Natural killer cell (primary cell): ENCODE results near the gene COG2. TPM values are rescaled to one million over a fixed set of nuclear protein-coding genes. Genes with fewer than 3 reads are reported as not detected.
"Not testable (repeated sequence)": the region's sequence is repeated elsewhere in the genome, so short reads cannot be mapped to it uniquely, and the experiment has no call there.

Experiments used
- ATAC-seq, 3 donors: fragments of 150-1000 bp in 2 of 3; fragments of 200-7000 bp in 1 of 3; cut with Tn5 transposase; 1 replicate in 1 of 3; 2 replicates in 2 of 3; pipeline ENCODE4 v1.10.0; 2021; ENCODE audit warnings: mild to moderate bottlenecking in 2 of 3, moderate library complexity in 2 of 3
- DNase-seq, 2 donors: peaks; one replicate each; pipeline versions ENCODE4 v3.0.0 to v3.0.0-alpha.2; 2013 to 2021; ENCODE audit warnings: mixed read lengths in 1 of 2
- H3K27ac ChIP-seq: one replicate; pipeline ENCODE4 v1.5.1; 2013; ENCODE audit warnings: mild to moderate bottlenecking, low read length
- H3K27me3 ChIP-seq: one replicate; pipeline ENCODE4 v1.6.1; 2013; ENCODE audit warnings: low read length; ENCODE audit not compliant: control insufficient read depth, insufficient read depth
- H3K36me3 ChIP-seq: one replicate; pipeline ENCODE4 v1.6.1; 2013; ENCODE audit warnings: low read length; ENCODE audit not compliant: control insufficient read depth, insufficient read depth
- H3K4me1 ChIP-seq: one replicate; pipeline ENCODE4 v1.6.1; 2013; ENCODE audit warnings: low read length; ENCODE audit not compliant: control insufficient read depth, insufficient read depth
- H3K4me3 ChIP-seq: one replicate; pipeline ENCODE4 v1.5.1; 2013; ENCODE audit warnings: low read length
- H3K9me3 ChIP-seq: one replicate; pipeline ENCODE4 v1.6.1; 2013; ENCODE audit warnings: low read length; ENCODE audit not compliant: control insufficient read depth, insufficient read depth
- H3K27ac Mint-ChIP-seq, 2 donors: one replicate each; pipeline ENCODE4 v1.8.0; 2022; ENCODE audit warnings: mild to moderate bottlenecking in 2 of 2, mixed read lengths in 2 of 2, moderate library complexity in 1 of 2
- H3K27me3 Mint-ChIP-seq, 2 donors: one replicate each; pipeline ENCODE4 v1.8.0; 2022; ENCODE audit warnings: low read depth in 2 of 2, mixed read lengths in 2 of 2
- H3K36me3 Mint-ChIP-seq: one replicate; pipeline ENCODE4 v1.8.0; 2022; ENCODE audit warnings: mixed read lengths
- H3K4me1 Mint-ChIP-seq, 2 donors: one replicate each; pipeline ENCODE4 v1.8.0; 2022; ENCODE audit warnings: mixed read lengths in 2 of 2
- H3K4me3 Mint-ChIP-seq: one replicate; pipeline ENCODE4 v1.8.0; 2022; ENCODE audit warnings: mild to moderate bottlenecking, moderate library complexity, mixed read lengths
- H3K9me3 Mint-ChIP-seq, 2 donors: one replicate each; pipeline ENCODE4 v1.8.0; 2022; ENCODE audit warnings: mixed read lengths in 2 of 2
- WGBS: methylation state at CpG from one replicate; pipeline ENCODE4 v1.1.7; 2013; ENCODE audit warnings: missing lambda C conversion rate; ENCODE audit not compliant: insufficient coverage; 5-methylcytosine and 5-hydroxymethylcytosine counted together
- intact Hi-C: fragments of 100-400 bp; cut with micrococcal nuclease; formaldehyde crosslinking; loops from one replicate; pipeline ENCODE4 v1.14.2; 2022
- total RNA-seq, 4 donors: library from RNA; stranded (reverse); fragments of 120-200 nt in 1 of 4; gene quantifications; one replicate each; pipeline versions ENCODE4 v1.2.3 to v1.2.4, GENCODE V29; 2013 to 2022
- TF ChIP-seq, protein P1 (sequence below): fragments of 200-600 bp; IDR thresholded peaks from one replicate; pipeline ENCODE4 v1.8.0; 2022; ENCODE audit warnings: antibody characterized with exemption

The COG2 gene
- total RNA-seq, 3 donors from 2014 or later (not counting 1 experiment from before 2014, with no cell fraction given), result 15.8 to 24.1 (median 17.5) TPM

DNA sequence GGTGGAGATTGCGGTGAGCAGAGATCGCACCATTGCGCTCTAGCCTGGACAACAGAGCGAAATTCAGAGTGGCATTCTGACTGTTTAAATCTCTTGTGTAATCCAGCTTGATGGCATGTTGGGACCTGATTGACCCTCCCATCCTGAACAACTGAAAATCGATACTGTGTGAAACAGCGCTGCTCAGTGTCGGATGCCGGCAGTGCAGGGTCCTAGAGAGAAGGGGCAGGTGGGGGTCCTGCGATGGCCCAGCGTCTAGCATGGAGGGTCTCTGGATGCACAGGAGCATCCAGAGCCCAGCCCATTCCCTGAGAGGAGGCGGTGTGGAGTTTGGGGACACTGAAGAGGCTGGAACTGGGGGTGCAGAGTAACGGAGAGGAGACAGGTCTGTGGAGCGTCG, 55.8 kb downstream of the COG2 start:
- TF ChIP-seq, protein P1, sequence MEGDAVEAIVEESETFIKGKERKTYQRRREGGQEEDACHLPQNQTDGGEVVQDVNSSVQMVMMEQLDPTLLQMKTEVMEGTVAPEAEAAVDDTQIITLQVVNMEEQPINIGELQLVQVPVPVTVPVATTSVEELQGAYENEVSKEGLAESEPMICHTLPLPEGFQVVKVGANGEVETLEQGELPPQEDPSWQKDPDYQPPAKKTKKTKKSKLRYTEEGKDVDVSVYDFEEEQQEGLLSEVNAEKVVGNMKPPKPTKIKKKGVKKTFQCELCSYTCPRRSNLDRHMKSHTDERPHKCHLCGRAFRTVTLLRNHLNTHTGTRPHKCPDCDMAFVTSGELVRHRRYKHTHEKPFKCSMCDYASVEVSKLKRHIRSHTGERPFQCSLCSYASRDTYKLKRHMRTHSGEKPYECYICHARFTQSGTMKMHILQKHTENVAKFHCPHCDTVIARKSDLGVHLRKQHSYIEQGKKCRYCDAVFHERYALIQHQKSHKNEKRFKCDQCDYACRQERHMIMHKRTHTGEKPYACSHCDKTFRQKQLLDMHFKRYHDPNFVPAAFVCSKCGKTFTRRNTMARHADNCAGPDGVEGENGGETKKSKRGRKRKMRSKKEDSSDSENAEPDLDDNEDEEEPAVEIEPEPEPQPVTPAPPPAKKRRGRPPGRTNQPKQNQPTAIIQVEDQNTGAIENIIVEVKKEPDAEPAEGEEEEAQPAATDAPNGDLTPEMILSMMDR, result no peak
- no peak overlapping the region for H3K27ac Mint-ChIP-seq
- no peaks in the 10 kb centered on the region for H3K9me3 Mint-ChIP-seq
- Histone ChIP-seq H3K36me3 (peaks cover 10% of the 10 kb centered on the region), H3K27me3 (no peaks in the 10 kb centered on the region), H3K27ac (no peak overlapping the region), H3K4me1 (peaks cover 12% of the 10 kb centered on the region), H3K4me3 (no peak overlapping the region), H3K9me3 (no peaks in the 10 kb centered on the region)
- no peaks in the 10 kb centered on the region for H3K27me3 Mint-ChIP-seq
- no peaks in the 10 kb centered on the region for H3K36me3 Mint-ChIP-seq
- WGBS, result 91% methylated on average over 14 of the region's 14 CpGs
- H3K4me3 Mint-ChIP-seq, result no peak overlapping the region
- peaks cover 0 to 9% of the 10 kb centered on the region in 2 donors for H3K4me1 Mint-ChIP-seq
- ATAC-seq, result no peak
- no peak for DNase-seq
- intact Hi-C loops, result no loop called here

DNA sequence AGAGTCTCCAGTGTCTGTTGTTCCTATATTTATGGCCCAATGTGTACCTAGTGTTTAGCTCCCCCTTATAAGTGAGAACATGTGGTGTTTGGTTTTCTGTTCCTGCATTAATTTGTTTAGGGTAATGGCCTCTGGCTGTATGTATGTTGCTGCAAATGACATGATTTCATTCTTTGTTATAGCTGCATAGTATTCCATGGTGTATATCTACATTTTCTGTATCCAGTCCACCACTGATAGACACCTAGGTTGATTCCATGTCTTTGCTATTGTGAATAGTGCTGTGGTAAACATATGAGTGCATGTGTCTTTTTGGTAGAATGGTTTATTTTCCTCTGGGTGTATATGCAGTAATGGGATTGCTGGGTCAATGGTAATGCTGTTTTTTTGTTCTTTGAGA, 56.7 kb downstream of the COG2 start:
- peaks cover 21% of the 10 kb centered on the region for H3K4me1 ChIP-seq
- H3K27me3 Mint-ChIP-seq, H3K27ac ChIP-seq, H3K9me3 Mint-ChIP-seq, H3K27ac Mint-ChIP-seq, H3K4me3 ChIP-seq, H3K27me3 ChIP-seq, H3K36me3 ChIP-seq, intact Hi-C loops, ATAC-seq, H3K4me1 Mint-ChIP-seq, H3K9me3 ChIP-seq, H3K36me3 Mint-ChIP-seq, H3K4me3 Mint-ChIP-seq, DNase-seq: not testable (repeated sequence)

DNA sequence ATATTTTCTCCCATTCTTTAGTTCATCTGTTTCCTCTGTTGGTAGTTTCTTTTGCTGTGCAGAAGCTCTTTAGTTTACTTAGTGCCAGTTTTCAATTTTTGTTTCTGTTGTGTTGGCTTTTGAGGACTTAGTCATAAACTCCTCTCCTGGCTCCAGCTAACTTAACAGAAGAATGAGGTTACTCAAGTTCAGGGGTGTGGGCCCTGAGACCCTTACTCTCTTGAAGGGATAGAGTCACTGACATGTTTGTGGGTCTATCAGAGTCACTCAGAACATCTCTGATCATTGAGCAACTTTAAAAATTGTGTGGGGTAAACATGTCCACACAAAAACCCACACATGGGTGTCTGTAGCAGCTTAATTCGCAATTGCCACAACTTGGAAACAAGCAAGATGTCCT, 57.4 kb downstream of the COG2 start:
- H3K9me3 ChIP-seq, result no peaks in the 10 kb centered on the region
- peaks cover 22% of the 10 kb centered on the region for H3K4me1 ChIP-seq
- ATAC-seq (no peak), DNase-seq (no peak)
- Mint-ChIP-seq H3K4me3 (no peak overlapping the region), H3K27me3 (no peaks in the 10 kb centered on the region), H3K4me1 (peaks cover 0 to under 1% of the 10 kb centered on the region in 2 donors), H3K36me3 (no peaks in the 10 kb centered on the region), H3K27ac (no peak overlapping the region), H3K9me3 (no peaks in the 10 kb centered on the region)
- WGBS, result 86% methylated on average over 1 of the region's 1 CpG
- TF ChIP-seq, protein P1, result no peak
- no peaks in the 10 kb centered on the region for H3K27me3 ChIP-seq
- H3K4me3 ChIP-seq, result no peak overlapping the region
- no peak overlapping the region for H3K27ac ChIP-seq
- no peaks in the 10 kb centered on the region for H3K36me3 ChIP-seq
- intact Hi-C loops, result no loop called here

DNA sequence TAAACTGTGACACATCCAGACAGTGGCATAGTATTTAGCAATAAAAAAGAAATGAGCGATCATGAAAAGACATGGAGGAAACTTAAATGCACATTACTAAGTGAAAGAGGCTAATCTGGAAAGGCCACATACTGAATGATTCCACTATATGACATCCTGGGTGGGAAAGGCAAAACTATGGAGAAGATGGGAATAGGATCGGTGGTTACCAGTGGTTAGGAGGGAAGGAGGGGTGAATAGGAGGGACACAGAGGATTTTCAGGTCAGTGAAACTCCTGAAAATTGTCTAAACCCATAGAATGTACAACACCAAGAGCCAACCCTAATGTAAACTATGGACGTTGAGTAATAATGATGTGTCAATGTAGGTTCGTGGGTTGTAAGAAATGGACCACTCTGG, 57.9 kb downstream of the COG2 start:
- H3K27ac Mint-ChIP-seq, result no peak overlapping the region
- no peak overlapping the region for H3K4me3 ChIP-seq
- DNase-seq (no peak), ATAC-seq (no peak)
- no peaks in the 10 kb centered on the region for H3K27me3 ChIP-seq
- H3K4me3 Mint-ChIP-seq, result no peak overlapping the region
- no peak overlapping the region for H3K27ac ChIP-seq
- no peaks in the 10 kb centered on the region for H3K36me3 ChIP-seq
- H3K27me3 Mint-ChIP-seq, result no peaks in the 10 kb centered on the region
- H3K9me3 ChIP-seq, result no peaks in the 10 kb centered on the region
- intact Hi-C loops, result no loop called here
- H3K4me1 ChIP-seq, result peaks cover 18% of the 10 kb centered on the region
- WGBS, result 95% methylated on average over 4 of the region's 4 CpGs
- H3K4me1 Mint-ChIP-seq, result no peaks in the 10 kb centered on the region
- H3K36me3 Mint-ChIP-seq, result no peaks in the 10 kb centered on the region
- TF ChIP-seq, protein P1, result no peak
- no peaks in the 10 kb centered on the region for H3K9me3 Mint-ChIP-seq
